Stimulated activated naive B cell treated with anti-CD40 and anti-IgM and Interleukin-4, amounts not matched to agents 10 μg/mL and 1 μg/mL and 100 μg/mL, for 72 hours (primary cell): ENCODE data around the gene ALDH18A1.
A peak's percentile ranks its signal among the peaks of the same experiment; 100 is the strongest.

Experiments used
- ATAC-seq, 2 donors: fragments of 150-1000 bp; cut with Tn5 transposase; replicated peaks; 2 replicates each; pipeline ENCODE4 v1.10.0; 2021; ENCODE audit warnings: moderate library complexity in 1 of 2
- DNase-seq: peaks from one replicate; pipeline ENCODE4 v3.0.0; 2021
- H3K27ac Mint-ChIP-seq: one replicate; pipeline ENCODE4 v1.8.0; 2022; ENCODE audit warnings: mild to moderate bottlenecking, mixed read lengths
- H3K27me3 Mint-ChIP-seq, 2 donors: one replicate each; pipeline ENCODE4 v1.8.0; 2022; ENCODE audit warnings: mixed read lengths in 2 of 2
- H3K36me3 Mint-ChIP-seq, 2 donors: one replicate each; pipeline ENCODE4 v1.8.0; 2022; ENCODE audit warnings: mixed read lengths in 2 of 2, mild to moderate bottlenecking in 1 of 2
- H3K4me1 Mint-ChIP-seq, 2 donors: one replicate each; pipeline ENCODE4 v1.8.0; 2022; ENCODE audit warnings: mixed read lengths in 2 of 2, mild to moderate bottlenecking in 1 of 2
- H3K4me3 Mint-ChIP-seq, 2 donors: one replicate each; pipeline ENCODE4 v1.8.0; 2022; ENCODE audit warnings: mild to moderate bottlenecking in 2 of 2, mixed read lengths in 2 of 2, moderate library complexity in 1 of 2
- H3K9me3 Mint-ChIP-seq, 2 donors: one replicate each; pipeline ENCODE4 v1.8.0; 2022; ENCODE audit warnings: mixed read lengths in 2 of 2, mild to moderate bottlenecking in 1 of 2

ALDH18A1 gene

GRCh38 chr10:95663496-95663895 lies 7.0 kb upstream of the ALDH18A1 start:
- H3K4me1 Mint-ChIP-seq: no peaks in the 10 kb centered on the region

GRCh38 chr10:95661818-95662217 lies 5.3 kb upstream of the ALDH18A1 start:
- no peak for DNase-seq
- Mint-ChIP-seq H3K27me3 (no peaks in the 10 kb centered on the region), H3K4me3 (no peak overlapping the region), H3K27ac (peak overlapping the region; percentile 20), H3K36me3 (peaks cover 8 to 36% of the 10 kb centered on the region in 2 donors), H3K9me3 (peaks cover 0 to 5% of the 10 kb centered on the region in 2 donors), H3K4me1 (peaks cover 0 to 2% of the 10 kb centered on the region in 2 donors)
- no peak for ATAC-seq

More at GRCh38 chr10:95663496-95663895, 7.0 kb upstream of the ALDH18A1 start:
- ATAC-seq: no peak
- no peak overlapping the region for H3K27ac Mint-ChIP-seq
- H3K27me3 Mint-ChIP-seq: no peaks in the 10 kb centered on the region
- H3K4me3 Mint-ChIP-seq: no peak overlapping the region
- H3K36me3 Mint-ChIP-seq: peaks cover 20 to 49% of the 10 kb centered on the region in 2 donors
- peaks cover 0 to 2% of the 10 kb centered on the region in 2 donors for H3K9me3 Mint-ChIP-seq
- DNase-seq: no peak

GRCh38 chr10:95660283-95660682 lies 3.8 kb upstream of the ALDH18A1 start:
- Mint-ChIP-seq H3K27me3 (no peaks in the 10 kb centered on the region), H3K9me3 (peaks cover 0 to 5% of the 10 kb centered on the region in 2 donors), H3K4me1 (peaks cover 6 to 13% of the 10 kb centered on the region in 2 donors), H3K27ac (no peak overlapping the region), H3K36me3 (peaks cover 6 to 29% of the 10 kb centered on the region in 2 donors), H3K4me3 (no peak overlapping the region)
- DNase-seq (no peak), ATAC-seq (no peak)

GRCh38 chr10:95657250-95657649 lies 739 bp upstream of the ALDH18A1 start:
- Mint-ChIP-seq H3K36me3 (peaks cover 4 to 30% of the 10 kb centered on the region in 2 donors), H3K4me1 (peaks cover 8 to 16% of the 10 kb centered on the region in 2 donors), H3K27me3 (no peaks in the 10 kb centered on the region), H3K9me3 (peaks cover 0 to 5% of the 10 kb centered on the region in 2 donors), H3K4me3 (peak overlapping the region in 1 of 2 donors; percentile 91), H3K27ac (no peak overlapping the region)
- no peak for DNase-seq
- no peak for ATAC-seq

GRCh38 chr10:95655571-95656290 lies 780 bp downstream of the ALDH18A1 start:
- H3K27me3 Mint-ChIP-seq: no peaks in the 10 kb centered on the region
- ATAC-seq: peak; percentile 17 to 24
- H3K36me3 Mint-ChIP-seq: peaks cover 16 to 42% of the 10 kb centered on the region in 2 donors
- peaks cover 13 to 24% of the 10 kb centered on the region in 2 donors for H3K4me1 Mint-ChIP-seq
- DNase-seq: peak; percentile 10
- peak overlapping the region; percentile 97 for H3K27ac Mint-ChIP-seq
- H3K9me3 Mint-ChIP-seq: peaks cover 9 to 15% of the 10 kb centered on the region in 2 donors
- H3K4me3 Mint-ChIP-seq: peak overlapping the region; percentile 91 to 98

- Mint-ChIP-seq H3K36me3 (peaks cover 25 to 53% of the 10 kb centered on the region in 2 donors), H3K9me3 (peaks cover 11 to 15% of the 10 kb centered on the region in 2 donors), H3K4me1 (peaks cover 13 to 24% of the 10 kb centered on the region in 2 donors), H3K4me3 (no peak overlapping the region), H3K27me3 (no peaks in the 10 kb centered on the region), H3K27ac (no peak overlapping the region)
- ATAC-seq: no peak
- DNase-seq: no peak
Measured at GRCh38 chr10:95653895-95654294, 2.6 kb downstream of the ALDH18A1 start.

GRCh38 chr10:95651346-95652060 lies 5.0 kb downstream of the ALDH18A1 start:
- H3K9me3 Mint-ChIP-seq: peaks cover 9 to 11% of the 10 kb centered on the region in 2 donors
- no peaks in the 10 kb centered on the region for H3K27me3 Mint-ChIP-seq
- DNase-seq: no peak
- peaks cover 41 to 64% of the 10 kb centered on the region in 2 donors for H3K36me3 Mint-ChIP-seq
- H3K4me3 Mint-ChIP-seq: peak overlapping the region in 1 of 2 donors; percentile 31
- peak; percentile 25 to 47 for ATAC-seq
- H3K4me1 Mint-ChIP-seq: peaks cover 13 to 18% of the 10 kb centered on the region in 2 donors
- peak overlapping the region; percentile 81 for H3K27ac Mint-ChIP-seq

GRCh38 chr10:95650232-95650631 lies 6.3 kb downstream of the ALDH18A1 start:
- no peak for ATAC-seq
- Mint-ChIP-seq H3K4me3 (no peak overlapping the region), H3K9me3 (peaks cover 9 to 11% of the 10 kb centered on the region in 2 donors), H3K36me3 (peaks cover 45 to 73% of the 10 kb centered on the region in 2 donors), H3K4me1 (peaks cover 10 to 11% of the 10 kb centered on the region in 2 donors), H3K27me3 (no peaks in the 10 kb centered on the region), H3K27ac (no peak overlapping the region)
- no peak for DNase-seq

- peaks cover 51 to 72% of the 10 kb centered on the region in 2 donors for H3K36me3 Mint-ChIP-seq
- H3K27ac Mint-ChIP-seq: no peak overlapping the region
- peaks cover 11 to 20% of the 10 kb centered on the region in 2 donors for H3K4me1 Mint-ChIP-seq
- no peaks in the 10 kb centered on the region for H3K27me3 Mint-ChIP-seq
- ATAC-seq: no peak
- no peak for DNase-seq
- H3K9me3 Mint-ChIP-seq: peaks cover 9 to 11% of the 10 kb centered on the region in 2 donors
- no peak overlapping the region for H3K4me3 Mint-ChIP-seq
Measured at GRCh38 chr10:95648138-95648537, 8.4 kb downstream of the ALDH18A1 start.

GRCh38 chr10:95646160-95646559 lies 10.4 kb downstream of the ALDH18A1 start:
- Mint-ChIP-seq H3K9me3 (peaks cover 3 to 4% of the 10 kb centered on the region in 2 donors), H3K27me3 (no peaks in the 10 kb centered on the region), H3K4me1 (peaks cover 5 to 12% of the 10 kb centered on the region in 2 donors), H3K36me3 (peaks cover 48 to 64% of the 10 kb centered on the region in 2 donors), H3K27ac (no peak overlapping the region), H3K4me3 (no peak overlapping the region)
- ATAC-seq (no peak), DNase-seq (no peak)

- no peak for ATAC-seq
- no peaks in the 10 kb centered on the region for H3K27me3 Mint-ChIP-seq
Measured at GRCh38 chr10:95644901-95645300, 11.6 kb downstream of the ALDH18A1 start.

GRCh38 chr10:95640891-95641315 lies 15.6 kb downstream of the ALDH18A1 start:
- Mint-ChIP-seq H3K9me3 (no peaks in the 10 kb centered on the region), H3K36me3 (peaks cover 33 to 45% of the 10 kb centered on the region in 2 donors), H3K4me1 (peaks cover 1 to 12% of the 10 kb centered on the region in 2 donors), H3K4me3 (no peak overlapping the region), H3K27me3 (no peaks in the 10 kb centered on the region), H3K27ac (no peak overlapping the region)
- no peak for ATAC-seq
- DNase-seq: no peak

More at GRCh38 chr10:95644901-95645300, 11.6 kb downstream of the ALDH18A1 start:
- Mint-ChIP-seq H3K36me3 (peaks cover 43 to 59% of the 10 kb centered on the region in 2 donors), H3K9me3 (no peaks in the 10 kb centered on the region), H3K27ac (no peak overlapping the region), H3K4me1 (peaks cover 5 to 12% of the 10 kb centered on the region in 2 donors), H3K4me3 (no peak overlapping the region)
- DNase-seq: no peak

- H3K27ac Mint-ChIP-seq: no peak overlapping the region
Measured at GRCh38 chr10:95637911-95638310, 18.6 kb downstream of the ALDH18A1 start.

GRCh38 chr10:95637140-95637539 lies 19.4 kb downstream of the ALDH18A1 start:
- ATAC-seq: no peak
- peaks cover 45 to 56% of the 10 kb centered on the region in 2 donors for H3K36me3 Mint-ChIP-seq
- peak overlapping the region; percentile 56 for H3K27ac Mint-ChIP-seq
- no peaks in the 10 kb centered on the region for H3K9me3 Mint-ChIP-seq
- no peaks in the 10 kb centered on the region for H3K27me3 Mint-ChIP-seq
- H3K4me3 Mint-ChIP-seq: no peak overlapping the region
- H3K4me1 Mint-ChIP-seq: no peaks in the 10 kb centered on the region
- no peak for DNase-seq

More at GRCh38 chr10:95637911-95638310, 18.6 kb downstream of the ALDH18A1 start:
- no peaks in the 10 kb centered on the region for H3K27me3 Mint-ChIP-seq
- peaks cover 48 to 56% of the 10 kb centered on the region in 2 donors for H3K36me3 Mint-ChIP-seq
- no peak for DNase-seq
- no peak for ATAC-seq
- no peak overlapping the region for H3K4me3 Mint-ChIP-seq
- H3K9me3 Mint-ChIP-seq: no peaks in the 10 kb centered on the region
- H3K4me1 Mint-ChIP-seq: no peaks in the 10 kb centered on the region
